SK-N-SH (cell line): ENCODE data around the gene LARP1B. TPM values are rescaled to one million over a fixed set of nuclear protein-coding genes. Genes with fewer than 3 reads are reported as not detected.
A peak's percentile ranks its signal among the peaks of the same experiment; 100 is the strongest.
"Not testable (repeated sequence)": the region's sequence is repeated elsewhere in the genome, so short reads cannot be mapped to it uniquely, and the experiment has no call there.

Experiments used
- CTCF ChIA-PET: fragments of 300-600, 350-600 bp; formaldehyde crosslinking; extraction: SDS; loops from one replicate; lab custom pipeline; 2021; lab: Yijun Ruan, JAX
- POLR2A ChIA-PET: fragments of 350-600 bp; sonication (Branson Sonifier 250); formaldehyde crosslinking; extraction: SDS; loops from one replicate; lab custom pipeline; 2020; ENCODE audit warnings: antibody characterized with exemption, inconsistent platforms; lab: Yijun Ruan, JAX
- DNase-seq: peaks from one replicate; pipeline ENCODE4 v3.0.0; 2012
- H2AFZ ChIP-seq: fragments of 200-600 bp; sonication (generic); 2 replicates; pipeline ENCODE4 v1.8.1; 2016; ENCODE audit warnings: antibody characterized with exemption, mild to moderate bottlenecking, low read depth
- H3F3A ChIP-seq: fragments of 200-600 bp; sonication (generic); replicated peaks from 2 replicates; pipeline ENCODE3; 2016; ENCODE audit warnings: antibody characterized with exemption, mild to moderate bottlenecking; ENCODE audit not compliant: insufficient read depth
- H3K27ac ChIP-seq, 2 experiments: fragments of 200-500 bp in 1 of 2; fragments of 200-600 bp in 1 of 2; sonication (Bioruptor generic) in 1 of 2; sonication (generic), shearing (Covaris generic) in 1 of 2; 2 replicates each; pipeline versions ENCODE4 v1.5.1 to v1.6.1; 2014 to 2016; ENCODE audit warnings: low read depth in 2 of 2, inconsistent platforms in 1 of 2, low read length in 1 of 2, mild to moderate bottlenecking in 1 of 2, mixed read lengths in 1 of 2
- H3K27me3 ChIP-seq: fragments of 200-600 bp; sonication (generic), shearing (Covaris generic); 2 replicates; pipeline ENCODE4 v1.6.1; 2016; ENCODE audit warnings: mixed run types; ENCODE audit not compliant: insufficient read depth
- H3K36me3 ChIP-seq, 2 experiments: fragments of 200-500 bp in 1 of 2; fragments of 200-600 bp in 1 of 2; sonication (Bioruptor generic) in 1 of 2; sonication (generic) in 1 of 2; replicated peaks in 1 of 2; 2 replicates each; pipeline versions ENCODE3 to v1.5.1; 2014 to 2016; ENCODE audit warnings: low read length in 1 of 2, mild to moderate bottlenecking in 1 of 2; ENCODE audit not compliant: insufficient read depth in 2 of 2, control insufficient read depth in 1 of 2
- H3K4me1 ChIP-seq, 2 experiments: fragments of 200-500 bp in 1 of 2; fragments of 200-600 bp in 1 of 2; sonication (Bioruptor generic) in 1 of 2; sonication (generic), shearing (Covaris generic) in 1 of 2; 2 replicates each; pipeline versions ENCODE4 v1.5.1 to v1.6.1; 2014 to 2016; ENCODE audit warnings: low read depth in 1 of 2, low read length in 1 of 2, mixed run types in 1 of 2; ENCODE audit not compliant: insufficient read depth in 2 of 2, control insufficient read depth in 1 of 2
- H3K4me2 ChIP-seq: fragments of 200-600 bp; sonication (generic), shearing (Covaris generic); 2 replicates; pipeline ENCODE4 v1.6.1; 2017; ENCODE audit warnings: mixed run types
- H3K4me3 ChIP-seq, 2 experiments: fragments of 200-500 bp in 1 of 2; fragments of 200-600 bp in 1 of 2; sonication (Bioruptor generic) in 1 of 2; sonication (generic), shearing (Covaris generic) in 1 of 2; 2 replicates each; pipeline versions ENCODE4 v1.5.1 to v1.8.1; 2014 to 2016; ENCODE audit warnings: low read depth in 2 of 2, inconsistent platforms in 1 of 2, low read length in 1 of 2, mild to moderate bottlenecking in 1 of 2, mixed read lengths in 1 of 2, moderate library complexity in 1 of 2
- H3K79me2 ChIP-seq: fragments of 200-600 bp; sonication (generic); 2 replicates; pipeline ENCODE4 v1.8.1; 2017; ENCODE audit warnings: mild to moderate bottlenecking; ENCODE audit not compliant: insufficient read depth
- H3K9ac ChIP-seq: fragments of 200-600 bp; sonication (generic); 2 replicates; pipeline ENCODE4 v1.6.1; 2017; ENCODE audit warnings: mixed run types
- H3K9me2 ChIP-seq: fragments of 200-600 bp; sonication (generic); 2 replicates; pipeline ENCODE4 v1.6.1; 2017; ENCODE audit warnings: mixed run types
- H3K9me3 ChIP-seq: fragments of 200-600 bp; sonication (generic); 2 replicates; pipeline ENCODE4 v1.6.1; 2017; ENCODE audit warnings: mixed run types, mild to moderate bottlenecking, moderate library complexity
- H4K20me1 ChIP-seq: fragments of 200-600 bp; sonication (generic); 2 replicates; pipeline ENCODE4 v1.6.1; 2017; ENCODE audit warnings: mild to moderate bottlenecking, mixed run types; ENCODE audit not compliant: insufficient read depth
- CTCF ChIP-seq: fragments of 200-600 bp; sonication (generic); IDR thresholded peaks from 2 replicates; pipeline ENCODE4 v1.6.1; 2017; ENCODE audit warnings: antibody characterized with exemption, mild to moderate bottlenecking, moderate library complexity
- RAD21 ChIP-seq: IDR thresholded peaks from 2 replicates; pipeline ENCODE4 v1.6.1; 2012; ENCODE audit warnings: mild to moderate bottlenecking, low read length
- WGBS: methylation state at CpG from one replicate; pipeline ENCODE4 v1.1.6; 2017; ENCODE audit warnings: low lambda C conversion rate; 5-methylcytosine and 5-hydroxymethylcytosine counted together
- polyA plus RNA-seq, 3 experiments: library from polyadenylated mRNA; depleted of rRNA; stranded (reverse); fragments of >200 nt; gene quantifications; 2 replicates each; pipeline ENCODE4 v1.2.3, GENCODE V29; 2012

The LARP1B gene
- polyA plus RNA-seq, 1 of the 3 experiments (the other 2 are of a cell fraction), result 4.8 TPM

- CTCF ChIA-PET, result interaction anchor here (0.7 to 2.0 kb wide), 5 partner anchors 9 to 377 kb away, joined by 3 to 9 read pairs (median 3); partner anchors contain the start of gene LARP1B
- H4K20me1 ChIP-seq, H3F3A ChIP-seq, H3K4me3 ChIP-seq, H3K27me3 ChIP-seq, H3K9me3 ChIP-seq, H3K4me2 ChIP-seq, H3K27ac ChIP-seq, H3K79me2 ChIP-seq, DNase-seq, H3K9me2 ChIP-seq, H3K4me1 ChIP-seq, H3K9ac ChIP-seq, H2AFZ ChIP-seq, H3K36me3 ChIP-seq: not testable (repeated sequence)
- POLR2A ChIA-PET, result interaction anchor here (1.3 kb wide), 1 partner anchor 10 kb away, joined by 5 read pairs; the partner anchor contains the start of gene LARP1B
- 80% methylated on average over 10 of the region's 10 CpGs for WGBS
- TF ChIP-seq CTCF, result peak; percentile 34; the same call in 1 of the 2 replicates
- TF ChIP-seq RAD21, result 0 out of 2 replicates have a peak, but pooled peaks have one; percentile 36
Measured at GRCh38 chr4:128051229-128051628, 9.9 kb upstream of the LARP1B start.

- CTCF ChIA-PET, POLR2A ChIA-PET: not testable (repeated sequence)
Measured at GRCh38 chr4:128054907-128055306, 6.2 kb upstream of the LARP1B start.

GRCh38 chr4:128055441-128056206, 5.5 kb upstream of the LARP1B start:
- H3K9me3 ChIP-seq, H3K27me3 ChIP-seq, POLR2A ChIA-PET, H3K4me3 ChIP-seq, H4K20me1 ChIP-seq, H3K79me2 ChIP-seq, H3K4me1 ChIP-seq, CTCF ChIA-PET, H3K27ac ChIP-seq, DNase-seq, H3K9ac ChIP-seq, H3K36me3 ChIP-seq, H3F3A ChIP-seq, H3K4me2 ChIP-seq, H3K9me2 ChIP-seq: not testable (repeated sequence)
- 98% methylated on average over 10 of the region's 10 CpGs for WGBS
- peak overlapping the region; percentile 22; the same call in 1 of the 2 replicates for H2AFZ ChIP-seq

More at GRCh38 chr4:128054907-128055306, 6.2 kb upstream of the LARP1B start:
- H3K79me2 ChIP-seq, H3K4me1 ChIP-seq, H3K27ac ChIP-seq, H3K9ac ChIP-seq, H3K36me3 ChIP-seq, H3K4me3 ChIP-seq, H3F3A ChIP-seq, DNase-seq, H3K9me3 ChIP-seq, H3K9me2 ChIP-seq, H3K27me3 ChIP-seq, H3K4me2 ChIP-seq, H4K20me1 ChIP-seq, H2AFZ ChIP-seq: not testable (repeated sequence)
- 95% methylated on average over 9 of the region's 9 CpGs for WGBS
